K562 (cell line): ENCODE data around the gene DPEP2NB. TPM values are rescaled to one million over a fixed set of nuclear protein-coding genes. Genes with fewer than 3 reads are reported as not detected.

ENCODE experiments used
- FOXJ2 ChIP-seq: fragments of 200-800 bp; sonication (Bioruptor generic); IDR thresholded peaks from 2 replicates; pipeline ENCODE4 v1.6.1; 2016; ENCODE audit warnings: missing genetic modification characterization, missing compliant biosample characterization
- GATAD2A ChIP-seq: fragments of 450-650 bp; IDR thresholded peaks from 2 replicates; pipeline ENCODE4 v1.6.1; 2017
- IRF1 ChIP-seq: sonication (generic); formaldehyde crosslinking; IDR thresholded peaks from 2 replicates; pipeline ENCODE4 v1.8.0; 2022; ENCODE audit warnings: missing genetic modification reagents, mild to moderate bottlenecking, borderline replicate concordance
- MAFG ChIP-seq: fragments of 450-650 bp; conservative IDR thresholded peaks from 2 replicates; pipeline ENCODE4 v1.6.1; 2016; ENCODE audit warnings: missing genetic modification characterization, missing compliant biosample characterization
- MAZ ChIP-seq, 2 experiments: fragments of 450-650 bp in 1 of 2; sonication (generic) in 1 of 2; formaldehyde crosslinking; IDR thresholded peaks in 1 of 2; conservative IDR thresholded peaks in 1 of 2; 2 replicates each; pipeline versions ENCODE4 v1.4.0 to v1.5.0; 2020; ENCODE audit warnings: mild to moderate bottlenecking in 1 of 2, missing genetic modification reagents in 1 of 2
- MTA1 ChIP-seq: fragments of 450-650 bp; IDR thresholded peaks from 2 replicates; pipeline ENCODE4 v1.6.1; 2017; ENCODE audit warnings: borderline replicate concordance
- NFE2 ChIP-seq: IDR thresholded peaks from 2 replicates; pipeline ENCODE4 v1.6.1; 2014; ENCODE audit warnings: antibody characterized with exemption, low read depth
- RBFOX2 ChIP-seq: fragments of 200-400 bp; formaldehyde crosslinking; IDR thresholded peaks from 2 replicates; pipeline ENCODE4 v1.6.1; 2017; ENCODE audit warnings: low read depth, mild to moderate bottlenecking, low read length, moderate library complexity
- RNF219 ChIP-seq: fragments of 250-450 bp; sonication (Bioruptor Pico); IDR thresholded peaks from 2 replicates; pipeline ENCODE4 v1.5.0; 2022; ENCODE audit warnings: mild to moderate bottlenecking
- SMC3 ChIP-seq: conservative IDR thresholded peaks from 2 replicates; pipeline ENCODE4 v1.6.1; 2011; ENCODE audit warnings: low read depth, low read length, improper control_type of control experiment; ENCODE audit not compliant: insufficient read depth
- STAG1 ChIP-seq: sonication (generic); formaldehyde crosslinking; IDR thresholded peaks from 2 replicates; pipeline ENCODE4 v1.5.0; 2020; ENCODE audit warnings: missing genetic modification reagents, borderline replicate concordance
- SUPT5H ChIP-seq: fragments of 450-650 bp; IDR thresholded peaks from 2 replicates; pipeline ENCODE4 v1.6.1; 2016
- ZEB2 ChIP-seq: fragments of 450-650 bp; IDR thresholded peaks from 2 replicates; pipeline ENCODE4 v1.6.1; 2016
- ZMIZ1 ChIP-seq, 2 experiments: fragments of 150-350 bp in 1 of 2; IDR thresholded peaks; 2 replicates each; pipeline ENCODE4 v1.6.1; 2012 to 2016; ENCODE audit warnings: low read depth in 2 of 2, low read length in 2 of 2, mild to moderate bottlenecking in 1 of 2, moderate library complexity in 1 of 2
- polyA plus RNA-seq, 8 experiments: library from polyadenylated mRNA; depleted of rRNA in 4 of 8; stranded (reverse) in 5 of 8; unstranded in 3 of 8; fragments of >200 nt; fragmentation: Nextera tagmentation in 2 of 8; fragmentation: Illumina TruSeq in 1 of 8; extraction: Ambion mirVana in 2 of 8; extraction: Trizol in 1 of 8; gene quantifications; 2 replicates each; pipeline versions ENCODE4 v1.2.1 to v1.2.3, GENCODE V29; 2011 to 2014; ENCODE audit warnings: inconsistent platforms in 1 of 8, missing spikeins in 1 of 8
- total RNA-seq, 7 experiments: library from RNA; depleted of rRNA in 6 of 7; stranded (reverse); fragments of >200 nt in 6 of 7; fragmentation: Illumina TruSeq in 2 of 7; extraction: Trizol in 2 of 7; gene quantifications; 2 replicates each; pipeline versions ENCODE4 v1.2.1 to v1.2.3, GENCODE V29; 2011 to 2021; ENCODE audit warnings: low replicate concordance in 1 of 7
- TF ChIP-seq, protein P1 (sequence below): fragments of 150-350 bp; IDR thresholded peaks from 2 replicates; pipeline ENCODE4 v1.6.1; 2014; ENCODE audit warnings: low read depth, mild to moderate bottlenecking, low read length, borderline replicate concordance
- TF ChIP-seq, protein P2 (sequence below): fragments of 250-450 bp; sonication (Bioruptor Pico); IDR thresholded peaks from 2 replicates; pipeline ENCODE4 v1.4.0; 2020; ENCODE audit warnings: mild to moderate bottlenecking, moderate library complexity

DPEP2NB gene
- total and polyA plus RNA-seq, 9 of the 15 experiments (the other 6 are each of a cell fraction or from before 2014, with no cell fraction given): not detected

- TF ChIP-seq RNF219 (CRISPR knock-in tag) (no peak), STAG1 (peak; percentile 80; the same call in 1 of the 2 replicates), MAFG (tag) (peak; percentile 49), MAZ (CRISPR knock-in tag; conservative IDR thresholded peaks at IDR 0.05 in 1 of 2, IDR thresholded peaks at IDR 0.05 in 1 of 2) (peak in 1 of 2 experiments; percentile 84; a peak in 2 of 4 replicates), RBFOX2 (no peak), GATAD2A (peak; percentile 71; the same call in 1 of the 2 replicates), ZEB2 (peak; percentile 92), SMC3 (peak; percentile 76), IRF1 (no peak), SUPT5H (no peak), MTA1 (peak; percentile 89; the same call in 1 of the 2 replicates), ZMIZ1 (IDR thresholded peaks at IDR 0.05; ENCODE audit: low read depth in 2 of 2, low read length in 2 of 2) (no peak), NFE2 (peak; percentile 76), FOXJ2 (tag) (no peak)
- TF ChIP-seq, protein P1, sequence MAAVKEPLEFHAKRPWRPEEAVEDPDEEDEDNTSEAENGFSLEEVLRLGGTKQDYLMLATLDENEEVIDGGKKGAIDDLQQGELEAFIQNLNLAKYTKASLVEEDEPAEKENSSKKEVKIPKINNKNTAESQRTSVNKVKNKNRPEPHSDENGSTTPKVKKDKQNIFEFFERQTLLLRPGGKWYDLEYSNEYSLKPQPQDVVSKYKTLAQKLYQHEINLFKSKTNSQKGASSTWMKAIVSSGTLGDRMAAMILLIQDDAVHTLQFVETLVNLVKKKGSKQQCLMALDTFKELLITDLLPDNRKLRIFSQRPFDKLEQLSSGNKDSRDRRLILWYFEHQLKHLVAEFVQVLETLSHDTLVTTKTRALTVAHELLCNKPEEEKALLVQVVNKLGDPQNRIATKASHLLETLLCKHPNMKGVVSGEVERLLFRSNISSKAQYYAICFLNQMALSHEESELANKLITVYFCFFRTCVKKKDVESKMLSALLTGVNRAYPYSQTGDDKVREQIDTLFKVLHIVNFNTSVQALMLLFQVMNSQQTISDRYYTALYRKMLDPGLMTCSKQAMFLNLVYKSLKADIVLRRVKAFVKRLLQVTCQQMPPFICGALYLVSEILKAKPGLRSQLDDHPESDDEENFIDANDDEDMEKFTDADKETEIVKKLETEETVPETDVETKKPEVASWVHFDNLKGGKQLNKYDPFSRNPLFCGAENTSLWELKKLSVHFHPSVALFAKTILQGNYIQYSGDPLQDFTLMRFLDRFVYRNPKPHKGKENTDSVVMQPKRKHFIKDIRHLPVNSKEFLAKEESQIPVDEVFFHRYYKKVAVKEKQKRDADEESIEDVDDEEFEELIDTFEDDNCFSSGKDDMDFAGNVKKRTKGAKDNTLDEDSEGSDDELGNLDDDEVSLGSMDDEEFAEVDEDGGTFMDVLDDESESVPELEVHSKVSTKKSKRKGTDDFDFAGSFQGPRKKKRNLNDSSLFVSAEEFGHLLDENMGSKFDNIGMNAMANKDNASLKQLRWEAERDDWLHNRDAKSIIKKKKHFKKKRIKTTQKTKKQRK: no peak
- TF ChIP-seq, protein P2, sequence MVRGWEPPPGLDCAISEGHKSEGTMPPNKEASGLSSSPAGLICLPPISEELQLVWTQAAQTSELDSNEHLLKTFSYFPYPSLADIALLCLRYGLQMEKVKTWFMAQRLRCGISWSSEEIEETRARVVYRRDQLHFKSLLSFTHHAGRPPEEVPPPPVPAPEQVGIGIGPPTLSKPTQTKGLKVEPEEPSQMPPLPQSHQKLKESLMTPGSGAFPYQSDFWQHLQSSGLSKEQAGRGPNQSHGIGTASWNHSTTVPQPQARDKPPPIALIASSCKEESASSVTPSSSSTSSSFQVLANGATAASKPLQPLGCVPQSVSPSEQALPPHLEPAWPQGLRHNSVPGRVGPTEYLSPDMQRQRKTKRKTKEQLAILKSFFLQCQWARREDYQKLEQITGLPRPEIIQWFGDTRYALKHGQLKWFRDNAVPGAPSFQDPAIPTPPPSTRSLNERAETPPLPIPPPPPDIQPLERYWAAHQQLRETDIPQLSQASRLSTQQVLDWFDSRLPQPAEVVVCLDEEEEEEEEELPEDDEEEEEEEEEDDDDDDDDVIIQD (CRISPR knock-in tag): no peak
These were observed 49.2 kb upstream of the DPEP2NB start (continued) for GRCh38 chr16:68064791-68065365.
